Daoy (cell line): ENCODE data around the gene CCDC102B. TPM values are rescaled to one million over a fixed set of nuclear protein-coding genes. Genes with fewer than 3 reads are reported as not detected.
"Not testable (repeated sequence)": the region's sequence is repeated elsewhere in the genome, so short reads cannot be mapped to it uniquely, and the experiment has no call there.

Experiments used
- DNase-seq: peaks from one replicate; pipeline ENCODE4 v3.0.0-alpha.2; 2015; ENCODE audit warnings: low read depth
- total RNA-seq: library from RNA; depleted of rRNA; stranded (reverse); fragments of >200 nt; shearing (Covaris generic); gene quantifications from 2 replicates; pipeline ENCODE4 v1.2.3, GENCODE V29; 2014

The CCDC102B gene
- total RNA-seq, 1 experiment from 2014 or later: 1.5 TPM

GRCh38 chr18:68979737-68980136, 181.9 kb downstream of the CCDC102B start:
- no peak for DNase-seq

DNA sequence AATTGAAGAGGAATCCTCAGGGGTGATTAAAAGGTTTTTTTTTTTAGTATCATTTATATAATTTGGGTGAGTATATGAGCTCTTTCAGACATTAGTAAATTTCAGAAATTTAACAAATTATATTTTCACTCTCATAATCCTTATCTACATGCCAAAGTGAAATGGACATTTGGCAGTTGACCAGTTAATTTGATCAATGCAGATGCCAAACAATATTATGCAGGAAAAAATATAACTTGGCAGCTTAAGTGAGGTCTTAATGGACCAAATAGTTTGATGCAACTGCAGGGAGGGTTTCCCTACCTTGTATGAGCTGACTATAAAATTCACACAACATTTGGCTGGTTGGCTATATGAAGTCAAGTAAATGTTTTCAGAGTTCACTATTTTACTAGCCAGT, 185.2 kb downstream of the CCDC102B start:
- DNase-seq: no peak

DNA sequence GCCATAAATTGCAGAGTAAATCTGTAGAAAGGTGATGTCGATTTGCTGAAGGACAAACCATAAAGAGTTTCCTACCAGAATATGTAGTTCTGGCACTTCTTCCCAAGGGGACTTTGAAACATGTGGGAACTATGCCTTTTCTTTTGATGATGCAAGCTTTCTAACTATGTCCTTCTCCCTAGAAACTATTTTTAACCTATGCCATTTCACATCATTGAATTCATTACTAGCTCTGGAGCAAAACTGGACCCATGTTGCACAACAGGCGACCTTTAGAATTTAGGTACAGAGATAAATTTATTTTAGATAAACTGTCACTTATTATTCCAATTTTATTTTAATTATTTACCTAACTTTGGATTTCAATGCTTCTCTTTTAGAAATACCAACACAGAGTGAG, 186.5 kb downstream of the CCDC102B start:
- DNase-seq: no peak

- no peak for DNase-seq
Observed at GRCh38 chr18:68985172-68985820, 187.4 kb downstream of the CCDC102B start.

GRCh38 chr18:68991286-68991685, 193.4 kb downstream of the CCDC102B start:
- no peak for DNase-seq

GRCh38 chr18:68992719-68993482, 195.0 kb downstream of the CCDC102B start:
- DNase-seq: no peak

DNA sequence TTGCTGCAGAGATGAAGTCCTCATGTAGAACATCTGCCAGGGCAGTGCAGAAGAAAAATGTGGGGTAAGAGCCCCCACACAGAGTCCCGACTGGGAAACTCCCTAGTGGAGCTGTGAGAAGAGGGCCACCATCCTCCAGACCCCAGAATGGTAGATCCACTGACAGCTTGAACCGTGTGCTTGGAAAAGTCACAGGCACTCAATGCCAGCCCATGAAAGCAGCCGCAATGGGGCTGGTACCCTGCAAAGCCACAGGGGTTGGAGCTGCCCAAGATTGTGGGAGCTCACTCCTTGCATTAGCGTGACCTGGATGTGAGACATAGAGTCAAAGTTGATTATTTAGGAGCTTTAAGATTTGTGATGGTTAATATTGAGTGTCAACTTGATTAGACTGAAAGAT, 197.8 kb downstream of the CCDC102B start:
- DNase-seq: no peak

DNA sequence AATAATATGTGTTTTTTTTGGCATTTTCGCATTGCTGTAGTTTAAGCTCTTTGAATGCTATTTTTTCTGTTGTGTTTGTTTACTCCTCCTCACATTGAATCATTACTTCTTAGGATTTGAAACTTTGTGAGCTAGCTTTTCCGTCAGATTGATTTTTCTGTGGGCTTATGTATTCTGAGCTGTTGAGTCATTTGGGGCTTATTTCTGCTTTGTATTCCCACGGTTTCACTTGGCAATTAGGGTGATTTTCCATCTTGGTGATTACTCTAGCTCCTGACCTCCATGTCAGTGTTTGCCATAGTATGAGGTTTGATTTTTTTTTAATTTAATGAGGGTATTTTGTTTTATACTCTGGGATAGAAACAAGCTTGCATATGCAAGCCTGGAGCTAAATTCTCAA, 200.0 kb downstream of the CCDC102B start:
- DNase-seq: no peak

GRCh38 chr18:69000366-69000765, 202.5 kb downstream of the CCDC102B start:
- no peak for DNase-seq

- no peak for DNase-seq
Observed at GRCh38 chr18:69002233-69002632, 204.4 kb downstream of the CCDC102B start.

- DNase-seq: not testable (repeated sequence)
Observed at GRCh38 chr18:69006212-69006611, 208.3 kb downstream of the CCDC102B start.

GRCh38 chr18:69008538-69008937, 210.7 kb downstream of the CCDC102B start:
- DNase-seq: no peak

- DNase-seq: no peak
Observed at GRCh38 chr18:69021211-69021805, 223.4 kb downstream of the CCDC102B start.

- DNase-seq: no peak
Observed at GRCh38 chr18:69022426-69022825, 224.5 kb downstream of the CCDC102B start.

DNA sequence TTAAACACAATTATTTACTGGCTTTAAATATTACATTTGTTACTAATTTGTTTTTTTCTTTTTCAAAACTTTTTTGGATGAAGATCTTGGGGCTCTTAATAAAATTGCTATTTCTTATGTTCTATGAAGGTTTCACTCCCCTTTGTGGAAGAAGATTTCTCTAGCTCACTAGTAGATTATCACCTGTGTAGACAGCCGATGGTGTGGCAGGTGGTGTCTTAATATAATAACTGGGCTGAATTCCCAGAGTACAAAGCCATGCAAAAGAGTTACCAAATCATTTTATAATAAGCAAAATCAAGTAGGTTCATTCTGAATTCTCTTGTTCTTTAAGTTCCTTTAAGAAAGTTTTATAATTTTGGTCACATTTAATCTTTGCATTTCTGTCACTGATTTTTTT, 233.7 kb downstream of the CCDC102B start:
- DNase-seq: no peak

DNA sequence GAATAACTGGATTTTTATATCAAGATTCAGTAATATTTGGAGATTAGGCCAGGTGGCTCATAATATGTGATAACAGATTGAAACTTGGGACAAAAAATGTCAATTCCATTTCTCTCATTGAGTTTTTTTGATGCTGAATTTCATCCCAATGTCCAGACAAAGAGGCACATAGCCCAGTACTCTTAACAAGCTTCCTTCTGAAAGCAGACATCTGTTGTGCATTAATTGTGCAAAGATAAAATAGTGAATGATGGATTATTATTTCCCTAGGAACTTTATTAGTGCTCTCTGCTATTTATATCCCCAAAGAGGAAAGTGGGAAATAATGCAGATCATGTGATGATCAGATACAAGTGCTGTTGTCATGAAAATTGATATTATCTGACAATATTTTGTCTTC, 234.1 kb downstream of the CCDC102B start:
- DNase-seq: no peak

GRCh38 chr18:69035756-69036155, 237.9 kb downstream of the CCDC102B start:
- no peak for DNase-seq

GRCh38 chr18:69044215-69044614, 246.3 kb downstream of the CCDC102B start:
- DNase-seq: no peak

- no peak for DNase-seq
Observed at GRCh38 chr18:69064063-69064462, 266.2 kb downstream of the CCDC102B start.

GRCh38 chr18:69067048-69067447, 269.2 kb downstream of the CCDC102B start:
- DNase-seq: no peak

- DNase-seq: no peak
Observed at GRCh38 chr18:69071680-69072079, 273.8 kb downstream of the CCDC102B start.

DNA sequence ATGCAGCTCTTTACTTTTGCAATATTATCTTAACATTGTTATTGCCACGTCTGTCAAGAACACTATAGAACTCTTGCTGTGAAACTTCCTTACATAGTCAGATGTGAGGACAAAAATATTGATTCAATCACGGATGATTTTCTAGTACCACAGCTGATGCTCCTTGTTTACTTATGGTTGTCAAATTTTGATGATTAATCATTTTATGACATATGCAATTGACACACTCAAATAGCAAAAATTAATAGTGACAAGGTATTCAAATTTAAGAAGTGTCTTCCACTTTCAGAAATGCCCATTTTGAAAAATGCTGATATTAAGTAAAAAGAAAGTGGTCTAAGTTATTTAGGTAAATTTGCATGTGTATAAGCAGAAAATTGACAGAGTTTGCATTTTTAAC, 284.0 kb downstream of the CCDC102B start:
- no peak for DNase-seq

DNA sequence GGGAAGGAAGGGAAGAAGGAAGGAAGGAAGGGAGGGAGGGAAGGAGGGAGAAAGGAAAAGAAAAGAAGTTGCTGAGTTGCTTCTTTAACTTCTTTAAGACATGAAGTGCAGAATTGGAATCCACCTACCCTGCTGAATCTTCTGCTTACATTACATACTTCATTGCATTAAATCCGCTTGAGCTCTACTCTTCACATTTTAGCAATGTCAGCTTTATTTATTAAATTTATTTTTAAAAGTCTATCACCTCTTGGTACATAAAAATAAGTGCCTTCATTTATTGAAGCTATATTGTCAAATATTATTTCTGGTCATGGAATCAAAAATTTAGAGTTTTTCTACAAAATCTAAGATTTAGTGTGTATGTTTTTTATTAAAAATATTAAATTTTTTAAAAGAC, 284.6 kb downstream of the CCDC102B start:
- no peak for DNase-seq
